Superior temporal gyrus (tissue), 1 donor: Measurements from ENCODE around the gene SNURF.
"Not testable (repeated sequence)": the region's sequence is repeated elsewhere in the genome, so short reads cannot be mapped to it uniquely, and the experiment has no call there.

Experiments used
- DNase-seq: peaks from one replicate; pipeline ENCODE4 v3.0.0-alpha.2; 2016; ENCODE audit errors: extremely low spot score

The SNURF gene, protein sequence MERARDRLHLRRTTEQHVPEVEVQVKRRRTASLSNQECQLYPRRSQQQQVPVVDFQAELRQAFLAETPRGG

GRCh38 chr15:24954783-24955530 is at the start of gene SNURF, which contains the start of gene SNRPN:
SNURF (plus strand) TSS chr15:24954987; CDS start chr15:24955049, 62 bp downstream.
SNRPN (plus strand) TSS chr15:24954987; CDS start chr15:24974454, 19,467 bp downstream.
- peak; percentile 64 for DNase-seq

DNA sequence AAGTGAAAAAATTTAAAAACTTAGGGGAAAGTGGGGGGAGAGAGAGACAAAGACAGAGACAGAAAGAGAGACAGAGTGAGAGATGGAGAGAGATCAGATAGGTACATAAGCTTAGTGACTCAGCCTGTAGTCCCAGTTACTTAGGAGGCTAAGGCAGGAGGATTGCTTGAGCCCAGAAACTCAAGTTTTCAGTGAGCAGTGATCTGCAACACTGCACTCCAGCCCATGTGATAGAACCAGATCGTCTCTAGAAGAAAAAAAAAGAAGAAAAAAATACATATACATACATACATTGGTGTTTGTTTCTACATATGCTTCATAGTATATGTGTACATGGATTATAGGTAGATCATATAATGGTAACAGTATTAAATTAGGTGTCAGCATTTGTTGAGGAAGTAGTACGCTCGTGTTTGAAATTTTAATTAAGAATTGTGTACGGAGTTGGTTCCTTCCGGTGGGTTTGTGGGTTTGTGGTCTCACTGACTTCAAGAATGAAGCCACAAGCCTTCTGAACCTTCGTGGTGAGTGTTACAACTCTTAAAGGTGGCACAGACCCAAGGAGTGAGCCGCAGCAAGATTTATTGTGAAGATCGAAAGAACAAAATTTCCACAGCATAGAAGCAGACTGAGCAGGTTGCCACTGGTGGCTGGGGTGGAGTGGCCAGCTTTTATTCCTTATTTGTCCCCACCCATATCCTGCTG is 38.3 kb upstream of the SNURF start:
- no peak for DNase-seq

GRCh38 chr15:24917431-24917830 is 37.4 kb upstream of the SNURF start:
- DNase-seq: no peak

DNA sequence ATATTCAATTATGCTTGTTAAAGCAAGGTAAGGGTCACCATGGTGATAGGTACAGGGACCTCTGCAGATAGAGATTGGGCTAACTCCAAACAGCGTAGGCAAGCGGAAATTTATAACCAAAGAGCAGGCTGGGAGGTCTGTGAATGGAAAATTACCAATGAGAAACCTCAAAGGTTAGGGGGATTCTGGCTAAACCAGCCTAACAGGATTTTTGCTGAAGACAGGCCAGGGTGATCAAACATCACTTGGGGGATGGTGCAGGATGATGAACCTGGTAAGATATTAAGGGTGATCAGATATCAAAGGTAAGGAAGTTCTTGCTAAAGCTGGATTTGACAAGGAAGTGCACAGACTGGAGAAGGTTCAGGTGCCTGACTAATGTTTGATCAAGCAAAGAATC is 35.3 kb upstream of the SNURF start:
- DNase-seq: no peak

GRCh38 chr15:24922781-24923180 is 32.0 kb upstream of the SNURF start:
- not testable (repeated sequence) for DNase-seq

- DNase-seq: no peak
Observed at GRCh38 chr15:24924153-24924552, 30.6 kb upstream of the SNURF start.

- no peak for DNase-seq
Observed at GRCh38 chr15:24924621-24925020, 30.2 kb upstream of the SNURF start.

DNA sequence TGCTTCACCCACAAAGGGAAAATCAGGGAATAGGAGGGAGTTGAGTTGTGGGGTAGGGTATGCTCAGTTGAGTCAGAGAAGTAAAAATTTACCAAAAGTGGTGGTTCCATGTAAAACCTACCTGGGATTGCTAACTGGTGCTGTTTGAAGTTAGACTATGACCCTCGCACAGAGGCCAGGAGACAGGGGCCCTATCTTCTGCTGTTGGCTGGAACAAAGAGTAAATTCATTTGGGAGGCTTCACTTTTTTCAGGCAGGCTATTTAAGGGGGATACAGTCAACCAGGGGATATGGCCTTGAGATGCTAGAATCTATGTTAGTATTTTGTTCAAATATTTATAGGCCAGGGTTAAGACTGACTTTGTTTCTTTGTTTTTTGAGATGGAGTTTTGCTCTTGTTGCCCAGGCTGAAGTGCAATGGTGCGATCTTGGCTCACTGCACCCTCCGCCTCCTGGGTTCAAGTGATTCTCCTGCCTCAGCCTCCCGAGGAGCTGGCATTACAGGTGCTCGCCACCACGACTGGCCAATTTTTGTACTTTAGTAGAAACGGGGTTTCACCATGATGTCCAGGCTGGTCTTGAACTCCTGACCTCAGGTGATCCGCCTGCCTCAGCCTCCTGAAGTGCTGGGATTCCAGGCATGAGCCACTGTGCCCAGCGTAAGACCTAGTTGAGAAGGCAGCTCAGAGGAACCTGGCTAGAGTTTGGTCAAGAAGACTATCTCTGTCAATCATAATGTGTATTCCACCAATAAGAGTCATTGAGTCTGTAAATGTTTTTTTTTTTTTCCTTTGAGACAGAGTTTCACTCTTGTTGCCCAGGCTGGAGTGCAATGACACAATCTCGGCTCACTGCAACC is 22.7 kb upstream of the SNURF start:
- not testable (repeated sequence) for DNase-seq

- DNase-seq: no peak
Observed at GRCh38 chr15:24933716-24934115, 21.1 kb upstream of the SNURF start.

- not testable (repeated sequence) for DNase-seq
Observed at GRCh38 chr15:24938224-24938623, 16.6 kb upstream of the SNURF start.

DNA sequence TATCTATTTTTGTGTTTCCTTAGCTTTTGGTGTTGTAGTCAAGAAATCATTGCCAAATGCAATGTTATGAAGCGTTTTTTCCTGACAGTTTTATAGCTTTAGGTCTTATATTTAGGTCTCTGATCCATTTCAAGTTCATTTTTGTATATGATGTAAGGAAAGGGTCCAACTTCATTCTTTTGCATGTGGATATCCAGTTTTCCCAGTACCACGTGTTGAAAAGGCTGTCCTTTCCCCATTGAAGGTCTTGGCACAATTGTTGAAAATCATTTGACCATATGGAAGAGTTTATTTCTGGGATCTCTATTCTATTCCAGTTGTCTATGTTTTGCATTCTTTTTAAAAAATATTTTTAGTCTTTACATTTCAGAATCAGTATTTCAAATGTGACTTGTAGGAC is 14.6 kb upstream of the SNURF start:
- peak; percentile 28 for DNase-seq

DNA sequence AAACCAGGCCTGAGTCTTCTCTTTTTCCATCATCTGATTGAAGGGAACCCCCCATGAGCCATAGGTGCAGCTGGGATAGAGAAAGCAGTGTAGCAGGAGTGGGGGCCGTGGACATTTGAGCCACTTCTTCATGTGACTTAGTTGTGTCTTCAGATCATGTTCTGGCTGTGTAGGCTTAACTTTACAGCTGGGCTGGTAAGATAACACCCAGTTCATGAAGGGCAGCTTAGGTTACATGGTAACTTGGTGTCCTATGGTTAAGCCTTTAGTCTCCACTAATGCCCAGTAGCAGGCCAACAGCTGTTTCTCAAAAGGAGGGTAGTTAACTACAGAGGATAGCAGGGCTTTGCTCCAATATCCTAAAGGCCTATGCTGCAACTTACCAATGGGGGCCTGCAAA is 11.4 kb upstream of the SNURF start:
- no peak for DNase-seq

DNA sequence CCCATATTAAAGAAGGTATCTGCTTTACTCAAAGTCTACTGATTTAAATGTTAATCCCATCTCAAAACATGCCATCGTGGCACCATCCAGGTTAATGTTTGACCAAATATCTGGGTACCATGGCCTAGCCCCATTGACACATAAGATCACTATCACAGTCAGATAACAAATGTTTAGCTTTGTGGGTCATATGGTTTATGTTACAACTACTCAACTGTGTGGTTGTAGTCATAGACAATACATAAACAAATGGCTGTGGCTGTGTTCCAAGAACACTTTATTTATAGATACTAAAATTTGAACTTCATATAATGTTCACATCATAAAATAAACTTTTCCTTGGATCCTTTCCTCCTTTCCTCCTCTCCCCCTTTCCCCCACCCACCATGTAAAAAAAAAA is 9.8 kb upstream of the SNURF start:
- DNase-seq: no peak

DNA sequence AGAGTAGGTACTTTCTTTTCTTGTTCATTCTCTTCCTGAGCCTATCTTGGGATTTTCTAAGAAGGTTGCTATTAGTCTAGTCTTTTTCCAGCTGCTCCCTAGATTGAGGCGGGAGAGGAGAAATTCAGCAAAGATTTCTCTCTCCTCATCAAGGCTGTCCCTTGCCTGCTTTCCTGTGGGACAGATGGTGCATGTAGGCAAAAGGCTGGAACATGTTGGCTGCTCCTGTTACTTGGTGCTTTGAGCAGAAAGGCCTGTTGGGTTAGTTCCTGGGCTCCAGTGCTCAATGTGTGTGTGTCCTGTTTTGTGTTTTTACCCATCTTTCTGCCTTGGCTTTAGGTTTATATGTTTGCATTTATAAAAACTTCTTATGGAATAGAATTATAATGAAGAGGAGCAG is 9.1 kb upstream of the SNURF start:
- DNase-seq: no peak

- DNase-seq: no peak
Observed at GRCh38 chr15:24948495-24948894, 6.3 kb upstream of the SNURF start.

DNA sequence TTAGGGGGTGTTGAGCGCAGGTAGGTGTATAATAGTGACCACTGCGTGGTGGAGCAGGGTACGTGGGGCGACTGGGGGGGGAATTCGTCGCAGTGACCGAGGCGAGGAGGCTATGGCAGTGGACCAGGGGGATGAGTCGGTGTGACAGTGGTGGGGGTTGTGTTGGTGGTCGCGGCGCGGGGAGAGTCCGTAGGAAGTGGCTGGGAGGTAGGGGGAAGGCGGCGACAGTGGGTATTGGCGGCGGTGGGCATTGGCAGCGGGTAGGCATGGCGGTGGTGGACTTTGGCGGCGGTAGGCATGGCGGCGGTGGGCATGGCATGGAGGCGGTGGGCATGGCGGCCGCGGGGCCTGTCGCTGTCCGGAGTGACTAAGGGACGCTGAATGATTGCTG is 739 bp downstream of the SNURF start:
- DNase-seq: no peak

GRCh38 chr15:24956111-24956838 is 1.5 kb downstream of the SNURF start:
- peak; percentile 83 for DNase-seq

DNA sequence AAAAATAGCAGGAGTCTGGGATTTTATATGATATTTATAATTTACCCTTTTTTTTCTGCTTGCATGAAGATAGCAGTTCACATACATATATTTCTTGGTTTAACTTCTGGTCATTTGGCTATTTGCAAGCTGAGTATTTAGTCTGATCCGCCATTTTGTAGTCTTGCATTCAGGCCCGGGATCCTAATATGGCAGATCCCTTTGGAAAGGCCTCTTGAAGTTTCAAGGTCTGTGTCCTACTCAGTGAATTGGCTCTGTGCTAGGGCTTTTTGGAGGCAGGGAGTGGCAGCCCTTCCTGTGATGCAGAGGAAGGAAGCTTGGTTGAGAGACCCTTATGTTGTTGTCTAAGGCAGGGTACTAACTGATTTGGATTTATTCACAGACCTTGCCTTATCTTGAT is 2.9 kb downstream of the SNURF start:
- DNase-seq: no peak

- DNase-seq: no peak
Observed at GRCh38 chr15:24961967-24962366, 7.2 kb downstream of the SNURF start.

- DNase-seq: no peak
Observed at GRCh38 chr15:24962880-24963279, 8.1 kb downstream of the SNURF start.

DNA sequence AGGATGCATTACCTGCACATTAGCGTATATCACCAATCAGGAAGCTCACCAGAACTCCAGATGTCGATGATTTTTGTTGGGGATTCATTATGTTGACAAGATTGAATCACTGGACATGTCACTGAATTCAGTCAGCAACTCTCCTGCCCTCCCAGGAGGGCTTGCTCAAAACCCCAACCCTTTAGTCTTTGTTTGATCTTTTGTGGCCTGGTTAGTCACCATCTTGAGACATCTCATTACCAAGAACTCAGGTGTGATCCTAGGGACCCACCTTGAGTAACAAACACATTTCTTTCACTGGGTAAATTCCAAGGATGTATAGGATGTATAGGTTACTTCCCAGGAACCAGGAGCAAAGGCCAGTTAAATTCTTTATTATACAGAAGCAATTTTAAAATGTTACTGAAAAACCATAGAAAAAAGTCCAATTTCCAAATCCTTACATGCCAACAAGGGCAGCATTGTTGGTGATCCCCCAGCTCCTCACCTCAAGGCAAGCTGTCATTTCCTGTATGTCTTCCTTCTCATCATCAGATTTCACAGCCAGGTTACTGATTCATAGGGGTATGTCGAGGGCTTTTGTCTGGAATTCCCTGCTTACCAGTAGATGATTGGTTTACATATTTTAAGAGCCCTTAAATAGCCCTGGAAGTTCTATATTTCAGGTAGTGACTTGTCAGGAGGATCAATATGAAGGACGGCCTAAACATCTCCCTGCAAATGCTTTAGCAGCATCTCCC is 11.7 kb downstream of the SNURF start:
- no peak for DNase-seq
